A549 (cell line): ENCODE measurements around the gene LY6G5C. TPM values are rescaled to one million over a fixed set of nuclear protein-coding genes. Genes with fewer than 3 reads are reported as not detected.

Experiments used
- ATAC-seq, 2 experiments: fragments of 200-7000 bp in 1 of 2; fragments of >200 bp in 1 of 2; cut with Nextera tagmentation in 1 of 2; cut with Tn5 transposase in 1 of 2; 3 replicates each; pipeline versions ENCODE4 v1.8.0 to v1.9.1; 2018 to 2020; ENCODE audit warnings: mild to moderate bottlenecking in 1 of 2, moderate library complexity in 1 of 2
- CTCF ChIA-PET: fragments of 300-600 bp; sonication (Branson Sonifier 250); formaldehyde crosslinking; extraction: SDS; loops from one replicate; lab custom pipeline; 2021; ENCODE audit warnings: antibody characterized with exemption, inconsistent platforms; lab: Yijun Ruan, JAX
- POLR2A ChIA-PET: fragments of 350-600 bp; formaldehyde crosslinking; extraction: SDS; loops from one replicate; lab custom pipeline; 2021; ENCODE audit warnings: antibody characterized with exemption, inconsistent platforms; lab: Yijun Ruan, JAX
- DNase-seq, 2 experiments: peaks; one replicate each; pipeline versions ENCODE4 v3.0.0 to v3.0.0-alpha.2; 2011 to 2016; ENCODE audit warnings: low read depth in 1 of 2, low spot score in 1 of 2
- FAIRE-seq: peaks from 2 replicates; lab custom pipeline; 2011; peaks lifted over from hg19 to GRCh38; lab: Jason Lieb, UNC
- H3K27ac ChIP-seq, 2 experiments: fragments of >200 bp; sonication (Bioruptor Twin); formaldehyde crosslinking; 3 replicates each; pipeline ENCODE4 v1.5.1; 2016 to 2017
- H3K4me1 ChIP-seq: fragments of >200 bp; sonication (Bioruptor Twin); formaldehyde crosslinking; 3 replicates; pipeline ENCODE4 v1.6.1; 2016
- H3K4me2 ChIP-seq: fragments of >200 bp; sonication (Bioruptor Twin); formaldehyde crosslinking; 3 replicates; pipeline ENCODE4 v1.6.1; 2016
- H3K4me3 ChIP-seq: fragments of >200 bp; sonication (Bioruptor Twin); formaldehyde crosslinking; 3 replicates; pipeline ENCODE4 v1.5.1; 2016
- H3K9me3 ChIP-seq: fragments of >200 bp; sonication (Bioruptor Twin); formaldehyde crosslinking; 3 replicates; pipeline ENCODE4 v1.6.1; 2016
- ATOH8 ChIP-seq: fragments of 250-450 bp; sonication (Bioruptor Pico); IDR thresholded peaks from 2 replicates; pipeline ENCODE4 v1.5.0; 2020; ENCODE audit warnings: low read depth, mild to moderate bottlenecking, moderate library complexity
- BHLHE40 ChIP-seq: IDR thresholded peaks from 2 replicates; pipeline ENCODE4 v1.6.1; 2012; ENCODE audit warnings: low read depth, low read length, inconsistent platforms
- CBX2 ChIP-seq: fragments of 200-600 bp; sonication (generic); IDR thresholded peaks from 2 replicates; pipeline ENCODE4 v1.6.1; 2016; ENCODE audit warnings: low read depth, mild to moderate bottlenecking, borderline replicate concordance
- CEBPB ChIP-seq, 2 experiments: fragments of >200 bp in 1 of 2; sonication (Bioruptor Twin) in 1 of 2; formaldehyde crosslinking in 1 of 2; IDR thresholded peaks; 2 replicates each; pipeline ENCODE4 v1.6.1; 2012 to 2016
- ELK1 ChIP-seq: fragments of 150-350 bp; IDR thresholded peaks from 2 replicates; pipeline ENCODE4 v1.6.1; 2014; ENCODE audit warnings: low read depth, mild to moderate bottlenecking, low read length
- ESRRA ChIP-seq: fragments of 150-350 bp; IDR thresholded peaks from 2 replicates; pipeline ENCODE4 v1.6.1; 2014; ENCODE audit warnings: mild to moderate bottlenecking, low read length, borderline replicate concordance
- FOXS1 ChIP-seq: fragments of 250-450 bp; sonication (Bioruptor Pico); IDR thresholded peaks from 2 replicates; pipeline ENCODE4 v1.5.0; 2020; ENCODE audit warnings: mild to moderate bottlenecking, moderate library complexity
- HDAC2 ChIP-seq: fragments of 200-600 bp; sonication (generic); IDR thresholded peaks from 2 replicates; pipeline ENCODE4 v1.6.1; 2016
- HES2 ChIP-seq: fragments of >200 bp; sonication (Bioruptor Twin); formaldehyde crosslinking; IDR thresholded peaks from 2 replicates; pipeline ENCODE4 v1.6.1; 2016
- HEYL ChIP-seq: fragments of 250-450 bp; sonication (Bioruptor Pico); IDR thresholded peaks from 2 replicates; pipeline ENCODE4 v1.8.0; 2021; ENCODE audit warnings: mild to moderate bottlenecking, moderate library complexity
- KDM1A ChIP-seq: fragments of 200-600 bp; sonication (generic); IDR thresholded peaks from 2 replicates; pipeline ENCODE4 v1.6.1; 2016; ENCODE audit warnings: low read depth, mild to moderate bottlenecking
- MAX ChIP-seq: IDR thresholded peaks from 2 replicates; pipeline ENCODE4 v1.6.1; 2012
- MAZ ChIP-seq: fragments of 150-350 bp; IDR thresholded peaks from 2 replicates; pipeline ENCODE4 v1.6.1; 2014; ENCODE audit warnings: antibody characterized with exemption, low read depth, low read length, borderline replicate concordance
- MYC ChIP-seq: IDR thresholded peaks from 2 replicates; pipeline ENCODE4 v1.6.1; 2012; ENCODE audit warnings: mild to moderate bottlenecking, inconsistent platforms, low read length, improper control_type of control experiment, borderline replicate concordance
- NPAS2 ChIP-seq: fragments of 250-450 bp; sonication (Bioruptor Pico); IDR thresholded peaks from 2 replicates; pipeline ENCODE4 v1.8.0; 2022; ENCODE audit warnings: mild to moderate bottlenecking, moderate library complexity, borderline replicate concordance
- POLR2A ChIP-seq: IDR thresholded peaks from 2 replicates; pipeline ENCODE4 v1.6.1; 2012; ENCODE audit warnings: mild to moderate bottlenecking, low read length
- RARB ChIP-seq: fragments of 250-450 bp; sonication (Bioruptor Pico); IDR thresholded peaks from 2 replicates; pipeline ENCODE4 v1.8.0; 2021; ENCODE audit warnings: mild to moderate bottlenecking, moderate library complexity
- RFX5 ChIP-seq: fragments of 450-650 bp; IDR thresholded peaks from 2 replicates; pipeline ENCODE4 v1.7.1; 2014; ENCODE audit warnings: antibody characterized with exemption, mild to moderate bottlenecking, moderate library complexity
- RNF2 ChIP-seq: fragments of 200-600 bp; sonication (generic); IDR thresholded peaks from 2 replicates; pipeline ENCODE4 v1.6.1; 2016; ENCODE audit warnings: low read depth, mild to moderate bottlenecking, antibody characterized with exemption, moderate library complexity, borderline replicate concordance
- SREBF2 ChIP-seq: fragments of 450-650 bp; IDR thresholded peaks from 2 replicates; pipeline ENCODE4 v1.6.1; 2014; ENCODE audit warnings: mild to moderate bottlenecking, moderate library complexity
- TFCP2L1 ChIP-seq: fragments of 250-450 bp; sonication (Bioruptor Pico); IDR thresholded peaks from 2 replicates; pipeline ENCODE4 v1.5.0; 2021; ENCODE audit warnings: mild to moderate bottlenecking
- TP53 ChIP-seq: fragments of 250-450 bp; sonication (Bioruptor Pico); IDR thresholded peaks from 2 replicates; pipeline ENCODE4 v1.5.0; 2021; ENCODE audit warnings: mild to moderate bottlenecking, moderate library complexity
- USF2 ChIP-seq: fragments of 450-650 bp; IDR thresholded peaks from 2 replicates; pipeline ENCODE4 v1.6.1; 2014; ENCODE audit warnings: antibody characterized with exemption
- ZFP36 ChIP-seq: fragments of 450-650 bp; IDR thresholded peaks from 2 replicates; pipeline ENCODE4 v1.6.1; 2014; ENCODE audit warnings: borderline replicate concordance; ENCODE audit not compliant: partially characterized antibody
- ZSCAN20 ChIP-seq: fragments of 250-450 bp; sonication (Bioruptor Pico); IDR thresholded peaks from 2 replicates; pipeline ENCODE4 v1.8.0; 2022; ENCODE audit warnings: mild to moderate bottlenecking, moderate library complexity
- WGBS: methylation state at CpG from one replicate; pipeline ENCODE4 v1.1.6; 2017; ENCODE audit errors: missing lambda C conversion rate; 5-methylcytosine and 5-hydroxymethylcytosine counted together
- polyA plus RNA-seq, 4 experiments: library from polyadenylated mRNA; depleted of rRNA in 3 of 4; stranded (reverse); fragments of >200 nt; fragmentation: RNase III in 1 of 4; extraction: RNeasy Plus Mini Kit Qiagen cat#74134 plus additional on column Dnase treatment in 1 of 4; gene quantifications; 2 replicates in 3 of 4; 3 replicates in 1 of 4; pipeline ENCODE4 v1.2.3, GENCODE V29; 2011 to 2017

The LY6G5C gene
- polyA plus RNA-seq, 2 of the 4 experiments (the other 2 are of a cell fraction), result 1.2 to 1.6 TPM

GRCh38 chr6:31641370-31641769, 39.5 kb downstream of the LY6G5C start:
- 100% methylated on average over 4 of the region's 4 CpGs for WGBS
- ChIA-PET CTCF (no interaction called here), POLR2A (no interaction called here)
- FAIRE-seq, result no peak
- Histone ChIP-seq H3K4me2 (no peak overlapping the region), H3K4me1 (no peaks in the 10 kb centered on the region), H3K27ac (no peak overlapping the region), H3K4me3 (no peak overlapping the region), H3K9me3 (no peaks in the 10 kb centered on the region)
- no peak for DNase-seq
- ATAC-seq, result no peak
- TF ChIP-seq HDAC2 (no peak), ZSCAN20 (CRISPR knock-in tag) (no peak), TFCP2L1 (CRISPR knock-in tag) (no peak), FOXS1 (CRISPR knock-in tag) (no peak), CBX2 (no peak), MAZ (no peak), USF2 (no peak), NPAS2 (CRISPR knock-in tag) (no peak), KDM1A (no peak), RFX5 (no peak)

- FAIRE-seq, result no peak
- CTCF ChIA-PET, result interaction anchor here (0.6 to 1.8 kb wide), 2 partner anchors 22 to 42 kb away, joined by 3 to 6 read pairs; no protein-coding TSS in a partner anchor
Measured at GRCh38 chr6:31640612-31641011, 40.3 kb downstream of the LY6G5C start.

GRCh38 chr6:31639449-31639861, 41.4 kb downstream of the LY6G5C start:
- 79% methylated on average over 4 of the region's 10 CpGs for WGBS
- ChIA-PET CTCF (interaction anchor here (1.8 kb wide), 2 partner anchors 14 to 41 kb away, joined by 4 to 6 read pairs; no protein-coding TSS in a partner anchor), POLR2A (interaction anchor here (0.7 to 0.9 kb wide), 2 partner anchors 13 to 18 kb away, joined by 3 to 4 read pairs; partner anchors contain the start of gene BAG6)
- H3K4me2 ChIP-seq, result no peak overlapping the region
- H3K9me3 ChIP-seq, result no peaks in the 10 kb centered on the region
- no peak for TF ChIP-seq RFX5
- no peak for TF ChIP-seq SREBF2
- TF ChIP-seq MAX, result no peak
- no peak for TF ChIP-seq HES2
- no peak for TF ChIP-seq CEBPB (IDR thresholded peaks at IDR 0.05)
- TF ChIP-seq NPAS2 (CRISPR knock-in tag), result no peak
- no peak for TF ChIP-seq BHLHE40
- TF ChIP-seq MYC, result no peak
- TF ChIP-seq USF2, result no peak
- TF ChIP-seq RNF2, result no peak
- DNase-seq, result no peak
- H3K4me1 ChIP-seq, result no peaks in the 10 kb centered on the region
- FAIRE-seq, result no peak
- ATAC-seq, result peak in 1 of 2 experiments; percentile 5; a peak in 1 of 6 replicates
- no peak overlapping the region for H3K27ac ChIP-seq
- no peak overlapping the region for H3K4me3 ChIP-seq

More at GRCh38 chr6:31640612-31641011, 40.3 kb downstream of the LY6G5C start:
- H3K9me3 ChIP-seq, result no peaks in the 10 kb centered on the region
- H3K4me3 ChIP-seq, result no peak overlapping the region
- ATAC-seq, result no peak
- H3K27ac ChIP-seq, result no peak overlapping the region
- no peak overlapping the region for H3K4me2 ChIP-seq
- WGBS, result 98% methylated on average over 5 of the region's 6 CpGs
- no peaks in the 10 kb centered on the region for H3K4me1 ChIP-seq
- TF ChIP-seq ZFP36, result no peak
- no peak for TF ChIP-seq NPAS2 (CRISPR knock-in tag)
- TF ChIP-seq POLR2A, result no peak
- TF ChIP-seq TP53 (CRISPR knock-in tag), result no peak
- no peak for TF ChIP-seq HEYL (CRISPR knock-in tag)
- no peak for TF ChIP-seq MYC
- TF ChIP-seq USF2, result no peak
- TF ChIP-seq ATOH8 (CRISPR knock-in tag), result no peak
- TF ChIP-seq ESRRA, result no peak
- no peak for TF ChIP-seq RARB (CRISPR knock-in tag)
- no peak for TF ChIP-seq ELK1
- TF ChIP-seq, all 56 proteins: peak for 0
- DNase-seq, result no peak
- POLR2A ChIA-PET, result no interaction called here
